ENCODE results near the gene RAB7A. TPM values are rescaled to one million over a fixed set of nuclear protein-coding genes. Genes with fewer than 3 reads are reported as not detected.

RAB7A gene
- total RNA-seq, 6 donors from 2014 or later, result 72.3 to 287 (median 139) TPM

GRCh38 chr3:128804811-128805155, 78.8 kb downstream of the RAB7A start:
- 54 to 65% methylated on average over 5 of the region's 5 CpGs for WGBS, 2 donors
- Histone ChIP-seq H3K4me3 (peak overlapping the region in 2 of 4 donors; percentile 18 to 31), H3K27ac (peak overlapping the region; percentile 19 to 83 (median 54)), H3K4me1 (peaks cover 28 to 53% (median 39%) of the 10 kb centered on the region in 4 donors), H3K27me3 (no peaks in the 10 kb centered on the region), H3K36me3 (peaks cover 0 to 59% (median 24%) of the 10 kb centered on the region in 4 donors), H3K9me3 (no peaks in the 10 kb centered on the region)
- TF ChIP-seq POLR2A (IDR thresholded peaks at IDR 0.05) (no peak), POLR2AphosphoS5 (IDR thresholded peaks at IDR 0.05) (no peak), EP300 (IDR thresholded peaks at IDR 0.05) (no peak)
- TF ChIP-seq, protein P1, sequence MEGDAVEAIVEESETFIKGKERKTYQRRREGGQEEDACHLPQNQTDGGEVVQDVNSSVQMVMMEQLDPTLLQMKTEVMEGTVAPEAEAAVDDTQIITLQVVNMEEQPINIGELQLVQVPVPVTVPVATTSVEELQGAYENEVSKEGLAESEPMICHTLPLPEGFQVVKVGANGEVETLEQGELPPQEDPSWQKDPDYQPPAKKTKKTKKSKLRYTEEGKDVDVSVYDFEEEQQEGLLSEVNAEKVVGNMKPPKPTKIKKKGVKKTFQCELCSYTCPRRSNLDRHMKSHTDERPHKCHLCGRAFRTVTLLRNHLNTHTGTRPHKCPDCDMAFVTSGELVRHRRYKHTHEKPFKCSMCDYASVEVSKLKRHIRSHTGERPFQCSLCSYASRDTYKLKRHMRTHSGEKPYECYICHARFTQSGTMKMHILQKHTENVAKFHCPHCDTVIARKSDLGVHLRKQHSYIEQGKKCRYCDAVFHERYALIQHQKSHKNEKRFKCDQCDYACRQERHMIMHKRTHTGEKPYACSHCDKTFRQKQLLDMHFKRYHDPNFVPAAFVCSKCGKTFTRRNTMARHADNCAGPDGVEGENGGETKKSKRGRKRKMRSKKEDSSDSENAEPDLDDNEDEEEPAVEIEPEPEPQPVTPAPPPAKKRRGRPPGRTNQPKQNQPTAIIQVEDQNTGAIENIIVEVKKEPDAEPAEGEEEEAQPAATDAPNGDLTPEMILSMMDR (IDR thresholded peaks at IDR 0.05), result no peak
- peak in 1 of 2 donors; percentile 37 for ATAC-seq (ENCODE audit: low FRiP score in 2 of 2)
- DNase-seq, result no peak

GRCh38 chr3:128805772-128806171, 79.8 kb downstream of the RAB7A start:
- H3K9me3 ChIP-seq, result no peaks in the 10 kb centered on the region
- H3K4me1 ChIP-seq, result peaks cover 28 to 53% (median 39%) of the 10 kb centered on the region in 4 donors
- H3K4me3 ChIP-seq, result no peak overlapping the region
- H3K36me3 ChIP-seq, result peaks cover 0 to 58% (median 24%) of the 10 kb centered on the region in 4 donors
- peak in 1 of 2 donors; percentile 60 for ATAC-seq (ENCODE audit: low FRiP score in 2 of 2)
- 73 to 75% methylated on average over 4 of the region's 4 CpGs for WGBS, 2 donors
- no peak for TF ChIP-seq POLR2A (IDR thresholded peaks at IDR 0.05)
- TF ChIP-seq, protein P1 (IDR thresholded peaks at IDR 0.05), result no peak
- H3K27me3 ChIP-seq, result no peaks in the 10 kb centered on the region
- DNase-seq, result no peak
- peak overlapping the region in 3 of 4 donors; percentile 8 to 83 (median 44) for H3K27ac ChIP-seq

- Histone ChIP-seq H3K4me1 (peaks cover 28 to 53% (median 39%) of the 10 kb centered on the region in 4 donors), H3K9me3 (no peaks in the 10 kb centered on the region), H3K36me3 (peaks cover 0 to 65% (median 32%) of the 10 kb centered on the region in 4 donors), H3K27ac (peak overlapping the region in 2 of 4 donors; percentile 44 to 83), H3K4me3 (no peak overlapping the region), H3K27me3 (no peaks in the 10 kb centered on the region)
- no peak for TF ChIP-seq POLR2A (IDR thresholded peaks at IDR 0.05)
- TF ChIP-seq POLR2AphosphoS5 (IDR thresholded peaks at IDR 0.05), result no peak
- TF ChIP-seq, protein P1 (IDR thresholded peaks at IDR 0.05), result no peak
- TF ChIP-seq EP300 (IDR thresholded peaks at IDR 0.05), result no peak
- 61 to 63% methylated on average over 3 of the region's 3 CpGs for WGBS, 2 donors
- ATAC-seq (ENCODE audit: low FRiP score in 2 of 2) (peak in 1 of 2 donors; percentile 28), DNase-seq (no peak)
Measured at GRCh38 chr3:128806588-128806987, 80.6 kb downstream of the RAB7A start.

DNA sequence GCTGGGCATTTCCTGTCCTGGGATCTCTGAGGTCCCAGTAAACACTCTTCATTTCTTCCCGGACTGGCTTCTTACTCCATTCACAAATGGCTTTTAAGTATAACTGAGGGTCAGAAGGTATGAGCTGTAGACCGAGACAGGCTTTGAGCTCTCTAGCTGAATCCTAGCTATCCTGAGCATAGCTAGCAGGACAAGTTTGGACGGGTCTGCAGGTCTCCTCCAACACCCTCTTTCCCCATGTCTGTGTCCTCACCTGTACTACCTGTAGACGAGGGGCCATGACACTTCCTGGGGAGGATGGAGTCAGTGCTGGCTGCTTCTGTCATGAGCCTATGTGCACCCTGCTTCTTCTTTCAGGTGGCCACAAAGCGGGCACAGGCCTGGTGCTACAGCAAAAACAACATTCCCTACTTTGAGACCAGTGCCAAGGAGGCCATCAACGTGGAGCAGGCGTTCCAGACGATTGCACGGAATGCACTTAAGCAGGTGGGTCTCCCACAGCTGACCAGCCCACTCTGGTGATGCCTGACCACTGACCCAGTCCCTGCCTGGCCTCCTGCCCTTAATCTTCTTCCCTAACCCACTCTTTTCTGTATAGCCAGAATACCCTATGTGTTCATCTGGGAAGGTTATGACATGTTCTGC, 81.3 kb downstream of the RAB7A start:
- no peaks in the 10 kb centered on the region for H3K9me3 ChIP-seq
- H3K27me3 ChIP-seq, result no peaks in the 10 kb centered on the region
- no peak for DNase-seq
- H3K4me1 ChIP-seq, result peaks cover 28 to 50% (median 39%) of the 10 kb centered on the region in 4 donors
- H3K4me3 ChIP-seq, result no peak overlapping the region
- H3K27ac ChIP-seq, result no peak overlapping the region
- TF ChIP-seq POLR2A (IDR thresholded peaks at IDR 0.05) (no peak), POLR2AphosphoS5 (IDR thresholded peaks at IDR 0.05) (no peak), EP300 (IDR thresholded peaks at IDR 0.05) (no peak)
- TF ChIP-seq, protein P1 (IDR thresholded peaks at IDR 0.05), result no peak
- H3K36me3 ChIP-seq, result peaks cover 0 to 73% (median 33%) of the 10 kb centered on the region in 4 donors
- ATAC-seq (ENCODE audit: low FRiP score in 2 of 2), result no peak
- 84 to 90% methylated on average over 7 to 8 of the region's 9 CpGs for WGBS, 2 donors

DNA sequence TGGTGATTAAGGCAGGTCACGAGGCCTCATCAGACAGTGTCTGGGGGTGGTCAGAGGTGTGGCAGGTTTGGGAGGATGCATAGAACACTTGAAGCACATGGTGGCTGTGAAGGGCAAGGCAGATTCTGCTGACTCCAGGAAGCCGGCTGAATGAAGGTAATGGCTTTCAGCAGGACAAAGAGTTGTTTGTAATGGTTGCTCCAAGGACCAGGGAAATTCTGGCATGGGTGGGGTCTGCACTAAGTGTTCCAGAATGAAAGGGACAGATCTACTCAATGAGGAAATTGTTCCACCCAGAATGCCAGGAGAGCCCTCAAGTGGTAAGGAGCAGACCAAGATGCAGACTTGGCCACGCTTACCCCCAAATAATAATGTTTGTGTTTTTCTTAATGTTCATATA, 82.7 kb downstream of the RAB7A start:
- Histone ChIP-seq H3K27me3 (no peaks in the 10 kb centered on the region), H3K4me1 (peaks cover 23 to 60% (median 38%) of the 10 kb centered on the region in 4 donors), H3K9me3 (no peaks in the 10 kb centered on the region), H3K27ac (peak overlapping the region in 1 of 4 donors; percentile 46), H3K36me3 (peaks cover 2 to 83% (median 44%) of the 10 kb centered on the region in 4 donors), H3K4me3 (no peak overlapping the region)
- no peak for ATAC-seq (ENCODE audit: low FRiP score in 2 of 2)
- WGBS, 2 donors, result 79 to 81% methylated on average over 3 of the region's 3 CpGs
- TF ChIP-seq EP300 (IDR thresholded peaks at IDR 0.05) (no peak), POLR2AphosphoS5 (IDR thresholded peaks at IDR 0.05) (no peak), POLR2A (IDR thresholded peaks at IDR 0.05) (no peak)
- TF ChIP-seq, protein P1 (IDR thresholded peaks at IDR 0.05), result no peak
- no peak for DNase-seq
